HG03095 (cell line): ENCODE measurements around the gene PSMB11.
A peak's percentile ranks its signal among the peaks of the same experiment; 100 is the strongest.

ENCODE experiments used
- ATAC-seq: cut with Tn5 transposase; IDR thresholded peaks from one replicate; pipeline ENCODE4 v1.9.1; 2021; ENCODE audit warnings: moderate library complexity; ENCODE audit not compliant: unreplicated experiment

PSMB11 gene

GRCh38 chr14:23057757-23058653, 16.0 kb downstream of the PSMB11 start:
- peak; percentile 57 for ATAC-seq

GRCh38 chr14:23058654-23059504, 16.9 kb downstream of the PSMB11 start:
- ATAC-seq, result no peak

DNA sequence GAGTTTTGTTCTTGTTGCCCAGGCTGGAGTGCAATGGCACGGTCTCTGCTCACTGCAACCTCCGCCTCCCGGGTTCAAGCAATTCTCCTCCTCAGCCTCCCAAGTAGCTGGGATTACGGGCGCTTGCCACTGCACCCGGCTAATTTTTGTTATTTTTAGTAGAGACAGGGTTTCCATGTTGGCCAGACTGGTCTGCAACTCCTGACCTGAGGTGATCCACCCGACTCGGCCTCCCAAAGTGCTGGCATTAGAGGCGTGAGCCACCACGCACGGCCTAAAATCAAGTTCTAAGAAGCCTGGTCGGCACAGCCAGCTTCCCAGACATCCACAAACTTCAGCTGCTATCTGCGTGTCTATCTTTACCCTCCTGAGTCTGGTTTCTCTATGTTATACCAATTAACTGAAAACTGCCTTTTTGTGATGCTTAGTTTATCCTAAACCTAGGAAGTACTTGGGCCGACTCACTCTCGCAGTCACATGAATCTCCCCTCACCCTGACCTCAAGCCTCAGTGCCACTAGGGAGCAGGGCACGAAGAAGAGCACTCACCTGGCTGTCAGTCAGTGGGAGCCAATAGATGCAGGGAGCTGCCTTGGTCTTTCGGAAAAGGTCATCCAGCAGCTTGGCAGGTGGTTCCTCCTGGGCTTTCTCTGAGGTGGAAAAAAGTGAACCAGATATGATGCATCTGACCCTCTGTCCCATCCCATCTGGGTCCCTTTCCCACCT, 18.7 kb downstream of the PSMB11 start:
- ATAC-seq, result no peak

DNA sequence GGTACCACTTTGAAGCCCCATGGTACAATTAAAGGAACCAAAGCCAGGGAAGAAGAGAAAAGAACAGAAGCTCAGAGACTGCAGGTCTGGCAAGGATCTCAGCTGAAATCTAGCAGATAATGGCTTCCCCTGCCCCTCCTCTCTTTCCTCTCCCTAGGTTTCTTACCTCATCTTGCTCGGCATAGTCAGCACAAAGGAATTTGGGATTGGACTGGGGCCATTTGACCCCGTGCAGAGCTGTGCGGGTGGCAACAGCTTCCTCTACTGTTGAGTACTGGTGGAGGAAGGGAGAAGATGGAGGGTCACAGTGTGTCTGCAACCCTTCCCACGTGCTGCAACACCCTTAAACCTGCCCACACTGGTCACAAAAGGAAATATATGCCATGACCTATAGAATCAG, 20.0 kb downstream of the PSMB11 start:
- ATAC-seq, result no peak

DNA sequence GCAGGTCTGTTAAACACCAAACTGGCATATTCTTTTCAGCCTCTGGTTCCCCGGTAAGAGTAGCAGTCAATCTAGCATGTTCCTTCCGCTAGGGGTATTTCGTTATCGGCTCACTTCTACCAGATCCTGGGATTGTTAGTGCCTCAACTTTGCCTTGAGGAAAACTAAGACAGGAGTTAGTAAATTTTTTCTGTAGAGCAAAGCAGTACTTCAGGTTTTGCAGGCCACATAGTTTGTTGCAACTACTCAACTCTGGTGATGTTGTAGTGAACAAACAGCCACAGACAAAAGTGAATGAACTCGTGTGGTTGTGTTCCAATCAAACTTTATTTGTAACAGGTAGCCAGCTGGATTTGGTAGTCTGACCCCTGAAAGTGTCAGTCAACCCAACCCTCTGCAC, 21.6 kb downstream of the PSMB11 start:
- ATAC-seq, result no peak

- no peak for ATAC-seq
Measured at GRCh38 chr14:23066368-23066767, 24.4 kb downstream of the PSMB11 start.

GRCh38 chr14:23066855-23067744, 25.1 kb downstream of the PSMB11 start:
- ATAC-seq, result no peak

- ATAC-seq, result no peak
Measured at GRCh38 chr14:23067847-23068788, 26.1 kb downstream of the PSMB11 start.

- peak; percentile 61 for ATAC-seq
Measured at GRCh38 chr14:23068789-23069412, 26.9 kb downstream of the PSMB11 start.

DNA sequence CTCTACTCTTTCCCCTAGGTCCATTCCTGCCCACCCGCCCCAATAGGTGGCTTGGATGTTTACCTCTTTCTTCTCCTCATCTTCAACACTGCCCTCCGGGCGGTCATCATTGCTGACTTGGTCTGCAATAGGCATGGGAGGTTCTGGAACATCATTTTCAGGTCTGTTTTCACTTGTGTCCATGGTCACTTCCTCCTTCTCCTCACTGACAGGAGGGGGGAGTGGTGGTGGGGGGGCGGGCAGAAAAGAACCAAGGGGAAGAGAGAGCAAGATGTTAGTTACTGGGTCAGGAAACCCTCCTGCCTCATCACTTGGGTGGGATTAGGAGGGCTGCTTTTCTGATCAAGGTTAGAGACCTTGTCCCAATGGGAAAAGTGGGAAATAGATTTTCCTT, 27.4 kb downstream of the PSMB11 start:
- ATAC-seq, result no peak

DNA sequence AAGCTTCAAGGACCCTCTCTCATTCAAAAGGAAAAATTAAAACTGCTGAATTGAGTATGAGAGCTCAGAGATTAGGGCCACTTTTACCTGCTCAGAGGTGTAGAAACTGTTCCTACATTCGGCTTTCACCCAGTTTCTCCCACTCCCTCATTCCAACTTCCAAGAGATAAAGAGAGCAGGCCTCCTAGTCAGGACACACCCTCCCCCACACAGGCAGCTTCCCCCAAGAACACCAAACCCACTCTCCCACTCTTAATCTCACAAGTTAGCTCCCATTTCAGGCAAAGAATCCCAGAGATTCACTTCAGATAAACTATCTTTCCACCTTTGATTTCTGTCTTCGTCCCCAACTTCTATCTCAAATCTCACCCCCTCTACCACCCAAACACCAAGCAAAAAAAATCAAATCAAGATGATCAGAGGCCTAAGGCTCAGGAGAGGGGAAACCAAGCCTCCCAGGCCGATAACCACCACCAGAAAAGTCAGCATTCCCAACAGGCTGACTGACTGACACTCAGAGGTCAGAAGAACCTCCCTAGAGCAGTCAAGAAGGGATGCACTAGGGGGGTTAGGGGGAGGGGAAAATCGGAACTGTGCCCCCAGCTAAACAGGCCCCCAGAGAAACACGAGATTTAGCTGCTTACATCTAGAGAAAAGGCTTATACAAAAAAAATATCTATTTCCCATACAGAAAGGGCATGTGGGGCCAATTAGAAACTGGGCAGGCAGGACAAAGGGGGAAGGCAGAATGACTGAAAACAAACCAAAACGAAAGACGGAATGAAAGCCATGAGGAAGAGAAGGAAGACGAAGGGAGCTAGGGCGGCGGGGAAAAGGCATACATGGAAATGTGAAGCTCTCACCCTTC, 28.5 kb downstream of the PSMB11 start:
- ATAC-seq, result no peak

GRCh38 chr14:23071244-23071920, 29.4 kb downstream of the PSMB11 start:
- ATAC-seq, result peak; percentile 90

DNA sequence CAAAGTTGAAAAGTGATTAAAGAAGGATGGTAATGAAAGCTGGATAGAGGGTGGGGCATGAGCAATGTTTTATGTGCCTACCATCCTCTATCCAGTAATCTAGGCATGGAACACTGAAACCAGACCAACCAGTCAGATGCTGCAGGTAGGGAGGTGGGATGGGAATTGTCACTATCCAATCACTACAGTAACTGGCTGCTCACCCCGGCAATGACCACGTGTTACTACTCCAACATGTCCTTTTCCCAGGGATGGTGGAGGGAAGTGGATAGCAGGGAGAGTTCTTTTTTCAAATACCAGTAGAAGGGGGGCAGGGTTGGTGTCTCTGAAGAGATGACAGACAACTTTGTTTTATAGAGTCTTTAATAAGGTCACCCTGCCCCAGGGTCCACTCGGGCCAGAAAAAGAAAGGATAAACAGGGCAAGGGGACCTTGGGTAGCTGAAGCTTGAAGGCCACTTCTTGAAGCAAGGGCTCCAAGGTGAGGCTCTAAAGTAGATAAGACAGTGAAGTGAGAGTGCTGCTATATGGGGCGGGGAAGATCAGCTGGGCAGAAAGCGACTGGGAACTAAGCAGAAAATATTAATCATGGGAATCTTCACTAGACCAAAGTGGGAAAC, 30.0 kb downstream of the PSMB11 start:
- no peak for ATAC-seq

GRCh38 chr14:23074906-23075305, 32.9 kb downstream of the PSMB11 start:
- no peak for ATAC-seq

DNA sequence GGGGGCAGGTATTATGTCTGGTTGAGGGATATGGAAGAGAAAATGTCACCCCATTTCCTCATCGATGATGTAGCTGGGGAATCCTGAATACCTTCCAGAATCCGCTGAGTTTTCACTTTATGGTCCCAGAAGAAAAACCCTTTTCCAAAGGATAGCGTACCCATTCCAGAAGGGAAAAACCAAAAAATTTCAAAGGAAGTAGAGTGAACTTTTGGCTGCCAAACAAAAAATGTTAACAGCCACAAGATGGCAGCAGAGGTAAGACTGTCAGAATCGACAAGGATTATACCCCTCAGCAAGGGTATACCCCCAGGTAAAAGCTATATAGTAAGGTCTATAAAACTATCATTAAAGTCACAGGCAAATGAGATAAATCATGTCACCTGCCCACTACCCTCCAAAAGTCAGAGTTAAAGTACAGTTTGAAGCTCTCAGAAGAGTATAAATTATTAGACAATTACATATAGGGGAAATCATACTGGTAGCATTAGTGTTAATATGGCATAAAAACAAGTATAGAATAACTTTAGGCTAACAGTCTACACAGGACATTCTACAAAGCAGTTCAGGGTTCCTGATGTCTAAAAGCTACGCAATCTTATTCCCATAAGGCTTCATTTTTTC, 34.9 kb downstream of the PSMB11 start:
- no peak for ATAC-seq

- no peak for ATAC-seq
Measured at GRCh38 chr14:23077962-23078361, 36.0 kb downstream of the PSMB11 start.
